Pulmonary artery endothelial cell (primary cell): ENCODE measurements around the gene RERE. TPM values are rescaled to one million over a fixed set of nuclear protein-coding genes. Genes with fewer than 3 reads are reported as not detected.

Experiments used
- DNase-seq: peaks from one replicate; pipeline ENCODE4 v3.0.0-alpha.2; 2011; ENCODE audit warnings: low read depth, low spot score
- total RNA-seq: library from RNA; depleted of rRNA; stranded (reverse); fragments of >200 nt; gene quantifications from 2 replicates; pipeline ENCODE4 v1.2.3, GENCODE V29; 2014

Gene RERE
- total RNA-seq, 1 donor from 2014 or later: 60.7 TPM

DNA sequence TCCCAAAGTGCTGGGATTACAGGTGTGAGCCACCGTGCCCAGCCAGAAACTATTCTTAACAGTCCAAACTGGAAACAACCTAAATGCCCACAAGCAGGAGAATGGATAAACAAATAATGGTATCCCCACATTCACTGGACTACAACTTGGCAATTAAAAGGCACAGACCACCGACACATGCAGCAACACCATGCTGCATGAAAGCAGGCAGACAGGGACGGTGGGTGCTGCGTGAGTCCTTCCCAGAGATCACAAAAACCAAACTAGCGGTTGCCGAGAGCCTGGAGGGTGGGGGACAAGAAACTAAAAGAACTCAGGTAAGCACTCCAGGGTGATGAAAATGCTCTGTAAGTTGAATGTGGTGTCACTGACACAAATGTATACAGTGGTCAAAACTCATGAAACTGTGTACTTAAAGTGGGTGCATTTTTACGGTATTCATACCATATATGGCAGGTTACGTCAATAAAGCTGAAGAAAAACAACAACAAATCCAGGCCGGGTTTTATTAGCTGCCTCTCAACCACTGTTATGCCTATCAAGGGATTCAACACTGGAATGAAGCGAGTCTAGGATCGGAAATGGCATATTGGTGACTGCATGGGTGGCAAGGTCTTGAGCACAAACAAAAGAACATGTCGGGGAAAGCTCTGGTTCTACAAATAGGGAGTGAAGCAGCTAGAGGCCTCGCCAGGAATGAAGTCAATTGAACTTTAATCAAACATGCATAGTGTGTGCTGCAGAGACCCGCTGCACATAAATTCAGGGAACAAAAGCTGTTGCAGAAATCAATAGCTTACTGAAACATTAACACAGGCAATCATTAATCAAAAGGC, 447.2 kb downstream of the RERE start:
- DNase-seq: no peak

DNA sequence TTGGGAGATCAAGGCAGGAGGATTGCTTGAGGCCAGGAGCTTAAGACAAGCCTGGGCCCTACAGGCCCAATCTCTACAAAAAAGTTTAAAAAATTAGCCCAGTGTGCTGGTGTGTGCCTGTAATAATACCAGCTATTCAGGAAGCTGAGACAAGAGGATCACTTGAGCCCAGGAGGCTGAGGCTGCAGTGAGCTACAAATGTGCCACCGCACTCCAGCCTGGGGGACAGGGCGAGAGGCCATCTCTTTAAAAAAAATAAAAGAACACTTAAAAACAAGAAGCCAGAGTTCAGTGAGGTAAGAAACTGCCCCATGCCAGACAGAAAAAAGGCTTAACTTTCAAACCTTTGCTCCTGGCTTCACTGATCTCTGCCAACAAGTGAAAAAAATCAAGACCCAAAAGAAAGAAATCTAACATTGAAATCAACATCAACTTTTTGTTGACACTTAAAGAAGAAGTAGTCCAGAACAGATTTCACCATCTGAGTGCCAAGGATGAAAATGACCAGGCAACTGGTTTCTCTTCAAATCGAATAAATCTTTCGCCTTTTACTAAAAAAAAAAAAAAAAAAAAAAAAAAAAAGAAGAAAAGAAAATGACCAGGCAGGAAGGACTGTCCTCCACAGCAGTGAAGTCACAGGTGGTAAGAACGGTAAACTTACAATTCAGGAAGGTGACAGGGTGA, 448.3 kb downstream of the RERE start:
- no peak for DNase-seq

DNA sequence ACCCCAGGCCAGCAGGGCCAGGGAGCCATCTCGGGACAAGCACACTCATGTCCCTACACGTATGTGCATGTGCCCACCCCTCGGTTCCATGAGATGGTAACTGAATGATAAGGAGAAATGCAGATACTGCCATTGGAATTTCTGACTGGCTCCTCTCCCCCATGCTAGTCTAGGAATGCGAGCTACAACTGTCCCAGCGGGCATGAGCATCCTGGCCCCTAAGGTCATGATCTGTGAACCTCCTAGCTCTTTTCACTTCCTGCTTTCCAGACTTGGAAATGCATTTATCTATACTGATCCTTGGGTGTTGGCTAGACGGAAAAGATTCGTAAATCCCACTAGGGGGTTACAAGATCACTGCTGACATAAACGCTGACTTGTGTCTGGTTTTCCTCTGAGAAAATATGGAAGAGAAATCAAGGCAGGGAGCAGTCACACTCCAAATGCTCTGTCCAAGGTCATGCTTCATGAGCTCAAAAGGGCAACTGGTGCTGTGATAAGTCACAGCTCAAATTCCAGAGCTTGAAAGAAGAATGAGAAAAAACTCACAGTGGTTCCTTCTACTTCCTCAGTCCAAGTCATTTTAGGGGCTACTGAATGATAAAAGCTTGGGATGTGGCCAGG, 449.8 kb downstream of the RERE start:
- DNase-seq: no peak

DNA sequence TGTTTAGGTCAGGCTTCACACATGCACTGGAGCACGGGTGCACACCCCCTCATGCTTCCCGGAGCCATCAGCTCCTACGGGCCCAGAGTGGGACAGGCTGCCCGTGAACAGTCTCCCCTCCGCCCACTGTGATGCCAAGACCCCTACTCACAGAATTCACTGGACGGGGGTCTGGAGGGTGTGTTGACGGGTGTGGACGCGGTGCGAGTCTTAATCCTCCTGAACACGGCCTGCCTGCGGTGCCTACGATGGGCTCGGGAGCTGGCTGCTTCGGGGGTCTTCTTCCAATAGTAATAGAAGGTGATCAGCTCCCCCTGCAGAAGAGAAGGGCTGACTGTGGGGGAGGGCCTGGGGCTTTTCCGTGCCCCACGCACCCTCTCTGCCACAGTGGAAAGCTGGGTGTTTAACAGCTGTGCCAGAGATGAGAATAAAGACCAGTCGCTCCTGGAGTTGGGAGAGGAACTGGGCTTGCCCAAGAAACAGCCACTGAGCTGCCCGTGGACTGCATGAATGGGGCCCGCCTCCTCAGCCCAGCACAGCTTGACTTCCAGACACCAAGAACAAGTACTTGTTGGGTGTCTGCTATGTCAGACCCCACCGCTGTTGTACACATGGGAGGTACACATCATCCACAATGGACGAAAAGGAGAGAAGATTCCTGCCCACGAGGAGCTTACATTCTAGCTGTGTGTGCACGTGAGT, 451.6 kb downstream of the RERE start:
- DNase-seq: no peak

DNA sequence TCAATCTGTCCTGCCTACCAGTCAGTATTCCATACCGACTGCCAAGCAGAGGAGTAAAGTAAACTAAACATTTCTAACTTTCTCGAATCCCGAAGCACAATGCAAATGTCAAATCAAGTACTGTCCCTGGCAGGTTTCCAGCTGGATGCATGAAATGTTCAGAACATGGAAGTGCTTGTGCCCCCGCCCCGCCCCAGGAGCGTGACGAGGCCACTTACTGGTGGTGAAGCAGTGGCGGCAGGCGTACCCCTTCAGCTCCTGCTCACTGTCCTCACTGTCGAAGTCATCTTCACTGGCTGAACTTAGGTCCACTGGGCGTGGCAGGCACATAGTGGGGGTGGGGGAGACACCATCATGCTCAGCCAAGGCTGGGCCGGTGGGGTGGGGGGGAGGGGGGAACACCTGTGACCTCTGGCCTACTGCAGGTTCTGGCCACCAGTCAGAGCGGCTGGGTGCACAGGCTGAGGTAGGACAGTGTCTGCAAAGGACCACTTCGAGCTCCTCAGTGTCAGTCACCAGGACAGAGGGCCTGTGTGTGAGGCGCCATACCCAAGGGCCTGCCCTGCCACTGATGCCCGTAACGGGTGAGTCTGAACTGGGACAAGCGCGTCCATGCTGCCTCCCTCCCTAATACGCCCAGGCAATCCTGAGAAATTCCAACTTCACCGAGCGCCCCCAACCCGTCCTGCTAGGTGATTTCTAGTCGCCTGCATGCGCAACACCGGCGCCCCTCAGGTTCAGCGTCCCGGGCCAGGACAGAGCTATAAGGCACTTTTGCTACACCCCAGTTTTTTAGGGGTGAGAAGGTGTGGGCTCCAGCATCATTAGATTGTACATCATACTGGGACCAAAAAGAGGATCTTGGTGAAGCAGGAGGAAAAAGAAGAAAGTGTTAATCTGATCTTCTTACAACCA, 452.7 kb downstream of the RERE start:
- no peak for DNase-seq

DNA sequence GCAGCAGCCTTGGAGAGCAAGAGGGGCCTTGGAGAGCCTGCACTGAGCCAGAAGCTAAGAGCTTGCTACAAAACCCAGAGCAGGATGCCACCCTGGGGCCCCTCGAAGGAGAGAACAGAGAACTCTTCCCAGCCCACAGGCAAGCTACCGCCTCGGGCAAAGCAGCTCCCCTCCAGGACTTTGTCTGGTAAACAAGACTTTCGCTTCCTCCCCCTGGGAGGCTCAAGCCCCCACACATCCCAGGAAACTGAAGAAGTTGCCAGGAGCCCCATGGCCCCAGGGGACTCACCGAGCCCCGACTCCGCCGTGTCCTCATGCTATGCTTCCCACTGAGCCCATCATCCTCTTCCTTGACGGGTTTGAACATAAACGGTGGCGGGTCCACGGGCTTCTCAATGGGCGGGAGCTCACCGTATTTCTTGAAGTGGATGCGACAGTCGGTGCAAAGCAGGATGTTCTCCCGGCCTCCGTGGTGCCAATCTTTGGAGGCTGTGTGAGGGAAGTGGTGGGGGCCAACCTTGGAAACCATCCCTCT, 453.6 kb downstream of the RERE start:
- DNase-seq: no peak

DNA sequence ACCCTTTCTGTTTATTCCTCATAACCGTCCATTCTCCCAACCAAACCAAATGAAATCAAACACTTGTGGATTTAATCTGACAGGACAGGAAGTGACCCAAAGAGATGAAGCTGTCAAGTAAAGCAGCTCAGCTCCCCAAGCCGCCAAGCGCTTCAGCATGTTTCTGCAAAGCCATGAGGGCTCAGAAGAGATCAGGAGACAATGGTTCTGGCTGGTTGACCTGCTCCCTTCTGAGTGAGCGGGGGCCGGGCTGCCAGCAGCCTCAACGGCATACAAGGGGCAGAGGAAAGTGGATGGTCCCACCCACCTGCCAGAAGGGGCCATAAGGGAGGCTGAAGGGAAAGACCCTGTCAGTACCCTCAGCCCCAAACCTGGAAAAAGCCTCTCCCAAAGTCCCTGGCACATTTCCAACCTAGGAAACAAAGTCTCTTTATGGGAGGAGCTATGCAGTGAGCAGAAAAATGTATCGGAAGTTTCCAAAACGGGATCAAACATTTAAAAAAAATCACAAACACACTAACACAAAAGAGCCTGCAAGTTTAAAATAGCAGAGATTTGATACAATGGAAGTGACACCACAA, 454.2 kb downstream of the RERE start:
- DNase-seq: no peak

DNA sequence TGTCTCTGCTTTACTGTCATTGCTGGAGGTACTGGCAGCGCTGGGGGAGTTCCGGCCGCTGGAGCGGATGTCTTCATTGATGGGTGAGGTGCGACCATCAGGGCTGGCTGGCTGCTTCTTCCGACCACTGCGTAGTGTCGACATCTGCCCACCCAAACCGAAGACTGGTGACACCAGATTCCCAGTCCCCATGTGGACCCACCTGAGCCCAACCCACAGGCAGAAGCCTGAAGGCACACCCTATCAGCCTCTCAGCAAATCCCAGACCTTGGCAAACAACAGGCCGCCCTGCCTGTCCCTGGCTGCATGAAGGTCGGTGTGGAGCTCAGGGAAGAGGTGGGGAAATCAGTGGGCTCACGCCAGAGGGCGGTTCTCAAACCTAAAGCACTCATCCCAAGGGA, 454.7 kb downstream of the RERE start:
- no peak for DNase-seq

DNA sequence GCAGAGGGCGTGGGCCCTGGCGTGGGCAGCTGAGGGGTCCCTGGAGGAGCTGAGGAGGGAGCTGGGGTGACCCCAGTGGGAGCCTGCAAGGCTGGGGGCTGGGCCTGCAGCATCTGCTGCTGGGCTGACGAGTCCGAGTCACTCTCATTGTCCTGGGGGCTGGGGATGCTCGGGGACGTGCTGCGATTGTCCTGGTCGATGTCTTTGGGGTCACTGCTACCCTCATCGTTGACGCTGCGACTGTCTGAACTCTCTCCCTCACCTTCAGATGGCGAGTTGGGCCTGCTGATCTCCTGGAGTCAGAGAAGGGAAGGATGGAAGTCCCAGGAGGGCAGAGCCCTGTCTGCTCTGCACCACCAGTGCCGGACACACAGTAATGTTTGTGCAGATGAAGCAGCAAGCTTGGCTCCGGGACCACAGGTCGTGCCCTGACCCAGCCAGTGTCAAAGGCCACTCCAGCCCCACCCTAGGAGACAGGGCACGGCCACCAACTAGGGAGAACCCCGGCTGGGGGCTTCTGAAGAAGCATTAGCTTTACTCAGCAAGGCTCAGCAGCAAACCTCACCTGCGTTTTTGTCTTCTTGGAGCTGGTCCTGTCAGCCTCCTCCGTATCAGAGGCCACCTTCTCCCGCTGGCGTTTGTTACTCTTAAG, 456.1 kb downstream of the RERE start:
- DNase-seq: no peak

DNA sequence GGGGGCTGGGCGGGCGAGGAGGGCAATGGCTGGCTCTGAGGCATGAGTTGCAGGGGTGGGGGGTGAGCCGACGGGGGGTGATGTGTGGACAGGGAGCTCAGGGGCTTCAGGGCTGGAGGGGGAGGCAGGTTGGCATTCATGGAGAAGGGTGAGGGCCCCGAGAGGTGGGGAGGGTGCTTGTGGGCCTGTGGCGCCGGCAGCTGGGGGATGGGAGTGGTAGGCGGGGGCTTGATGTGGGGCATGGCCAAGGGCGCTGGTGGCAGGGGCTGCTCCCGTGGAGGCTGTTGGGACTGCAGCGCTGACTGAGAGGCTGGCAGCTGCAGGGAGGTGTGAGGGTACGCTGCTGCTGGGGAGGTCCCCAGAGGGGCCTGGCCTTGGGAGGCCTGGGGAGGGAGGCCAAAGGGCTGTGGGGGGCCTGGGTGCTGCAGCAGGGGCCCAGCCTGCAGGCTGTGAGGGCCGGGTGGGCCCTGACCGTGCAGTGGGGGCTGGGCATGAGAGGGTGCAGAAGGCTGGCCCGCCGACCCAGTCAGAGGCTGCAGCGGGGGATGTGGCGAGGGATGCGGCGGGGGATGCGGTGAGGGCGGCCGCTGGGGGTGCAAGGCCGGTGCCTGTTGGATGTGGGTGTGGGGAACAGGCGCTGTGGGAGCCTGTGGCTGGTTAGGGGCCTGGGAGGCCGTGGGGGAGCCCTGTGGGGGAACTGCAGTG, 456.8 kb downstream of the RERE start:
- DNase-seq: no peak

DNA sequence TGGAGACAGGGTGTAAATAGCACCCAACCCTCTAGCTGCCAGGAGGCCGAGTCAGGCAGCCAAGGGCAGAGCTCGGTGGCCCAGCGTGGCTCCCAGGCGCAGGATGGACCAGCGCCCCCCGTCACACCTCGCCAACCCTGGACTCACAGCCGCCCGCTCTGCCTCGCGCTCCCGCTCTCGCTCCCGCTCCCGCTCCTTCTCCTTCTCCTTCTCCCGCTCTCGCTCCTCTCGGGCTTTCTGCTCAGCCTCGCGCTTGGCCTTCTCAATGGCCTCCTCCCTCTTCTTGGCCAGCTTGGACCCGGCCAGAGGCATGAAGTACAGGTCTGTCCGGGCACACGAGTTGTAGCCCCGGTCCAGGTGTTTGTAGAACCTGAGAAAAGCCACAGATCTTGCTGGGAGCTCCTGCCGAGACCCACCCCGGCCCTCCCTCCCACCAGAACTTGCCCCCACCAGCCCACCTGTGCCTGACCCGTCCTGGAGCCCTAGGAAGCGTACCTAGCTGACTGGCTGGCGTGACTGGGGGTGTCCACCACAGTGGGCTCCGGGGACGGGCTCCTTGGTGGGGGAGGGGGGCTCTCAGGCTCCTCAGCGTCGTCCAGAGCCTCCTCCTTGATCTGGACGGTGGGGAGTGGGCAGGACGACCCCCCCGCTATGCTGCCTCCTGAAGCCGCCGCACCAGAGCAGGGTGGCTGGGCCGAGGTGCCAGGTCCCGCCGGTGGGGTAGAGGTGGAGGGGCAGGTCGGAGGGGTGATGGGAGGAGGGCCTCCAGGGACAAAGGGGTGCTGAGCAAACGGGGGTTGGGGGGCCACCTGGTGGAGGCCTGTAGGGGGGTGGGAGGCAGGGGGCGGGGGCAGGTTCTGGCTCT, 457.6 kb downstream of the RERE start:
- DNase-seq: no peak

DNA sequence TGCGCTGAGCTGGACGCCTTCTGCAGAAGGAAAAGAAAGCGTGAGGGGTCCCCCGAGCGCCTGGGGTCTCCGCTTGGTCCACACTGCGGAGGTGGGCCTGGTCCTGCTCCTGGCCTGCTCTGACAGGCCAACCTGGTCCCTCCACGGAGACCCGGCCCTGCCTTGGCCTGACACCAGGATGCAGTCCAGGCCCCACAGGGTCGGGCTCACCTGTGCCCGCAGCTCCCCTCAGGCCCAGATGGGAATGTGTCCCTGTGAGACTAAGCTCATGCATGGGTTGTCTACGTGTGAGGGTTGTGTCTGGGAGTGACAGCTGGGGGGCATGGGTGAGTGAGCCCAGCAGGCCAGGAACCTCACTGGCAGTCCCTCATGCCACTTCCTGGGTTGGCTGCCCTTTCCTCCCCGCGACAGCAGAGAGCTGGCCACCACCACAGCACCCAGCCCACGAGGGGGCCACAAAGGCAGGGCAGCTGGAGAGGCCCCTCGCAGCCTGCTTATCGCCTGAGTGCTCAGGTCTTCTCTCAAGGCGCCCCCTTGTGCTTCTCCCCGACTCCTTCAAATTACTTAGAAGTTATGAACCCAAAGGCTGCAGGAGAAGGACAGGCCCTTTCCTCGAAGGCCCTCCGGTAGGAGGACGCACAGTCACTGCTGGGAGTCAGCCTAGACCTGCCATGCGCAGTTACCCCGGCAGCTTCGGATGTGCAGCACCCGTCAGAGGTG, 458.4 kb downstream of the RERE start:
- DNase-seq: no peak

DNA sequence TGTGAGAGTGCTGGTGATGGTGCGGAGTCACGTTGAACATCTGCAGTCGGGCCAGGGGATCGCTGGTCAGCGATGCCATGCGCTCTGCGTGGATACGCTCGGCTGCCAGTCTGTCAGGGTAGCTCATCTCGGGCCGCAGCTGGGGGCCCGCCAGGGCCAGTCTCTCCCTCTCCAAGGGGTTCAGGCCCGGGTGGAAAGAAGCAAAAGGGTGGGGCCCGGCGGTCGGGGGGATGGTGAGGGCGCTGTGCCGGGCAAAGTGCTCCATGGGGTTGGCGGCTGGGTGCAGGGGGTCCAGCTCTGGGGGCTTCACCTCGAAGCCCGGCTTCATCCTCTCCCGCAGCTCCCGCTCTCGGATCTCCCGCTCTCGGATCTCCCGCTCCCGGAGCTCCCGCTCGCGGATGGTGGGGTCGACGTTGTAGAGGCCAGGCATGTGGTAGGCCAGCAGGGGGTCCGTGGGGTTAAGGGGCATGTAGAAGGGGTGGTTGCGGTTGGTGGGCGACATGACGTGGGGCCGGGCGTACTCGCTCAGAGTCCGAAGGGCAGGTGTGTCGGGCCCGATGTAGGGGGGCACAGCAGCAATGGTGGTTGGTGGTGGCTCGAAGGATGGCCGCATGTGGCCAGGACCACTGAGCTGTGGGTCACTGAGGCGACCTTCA, 459.1 kb downstream of the RERE start:
- no peak for DNase-seq

DNA sequence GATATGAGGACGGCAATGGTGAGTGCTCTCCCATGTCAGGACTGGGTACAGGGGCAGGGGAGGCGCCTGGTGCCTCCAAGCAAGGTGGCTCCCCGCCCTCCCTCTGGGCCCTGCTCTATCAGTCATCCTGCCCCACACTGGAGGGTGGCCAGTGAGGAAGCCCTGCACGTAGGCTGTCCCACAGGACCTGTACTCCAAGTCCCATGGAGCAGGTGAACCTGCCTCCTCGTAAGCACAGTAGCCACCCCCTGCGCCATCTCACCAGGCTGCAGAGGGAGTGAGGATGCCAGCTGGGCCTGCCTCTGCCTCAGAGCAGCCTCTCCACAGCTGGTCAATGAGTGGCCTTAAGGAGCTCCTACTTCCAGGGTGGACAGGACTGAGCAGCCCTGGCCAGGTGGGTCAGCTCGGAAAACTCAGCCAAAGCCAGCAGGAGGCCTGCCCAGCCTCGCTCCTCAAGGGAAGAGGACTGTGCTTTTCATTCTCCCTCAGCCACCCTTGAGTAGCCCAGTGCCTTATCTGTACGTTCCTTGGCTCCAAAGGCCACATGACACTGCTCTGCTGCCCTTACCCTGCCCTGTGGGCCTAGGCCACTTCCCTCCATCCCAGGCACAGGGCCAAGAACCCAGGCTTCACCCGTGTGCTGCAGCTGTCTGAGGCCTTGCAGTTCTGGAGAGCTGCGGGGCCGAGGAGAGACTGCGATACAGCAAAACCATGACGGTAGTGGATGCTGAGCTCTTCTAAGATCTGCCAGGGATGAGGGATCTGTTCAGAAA, 459.9 kb downstream of the RERE start:
- no peak for DNase-seq

DNA sequence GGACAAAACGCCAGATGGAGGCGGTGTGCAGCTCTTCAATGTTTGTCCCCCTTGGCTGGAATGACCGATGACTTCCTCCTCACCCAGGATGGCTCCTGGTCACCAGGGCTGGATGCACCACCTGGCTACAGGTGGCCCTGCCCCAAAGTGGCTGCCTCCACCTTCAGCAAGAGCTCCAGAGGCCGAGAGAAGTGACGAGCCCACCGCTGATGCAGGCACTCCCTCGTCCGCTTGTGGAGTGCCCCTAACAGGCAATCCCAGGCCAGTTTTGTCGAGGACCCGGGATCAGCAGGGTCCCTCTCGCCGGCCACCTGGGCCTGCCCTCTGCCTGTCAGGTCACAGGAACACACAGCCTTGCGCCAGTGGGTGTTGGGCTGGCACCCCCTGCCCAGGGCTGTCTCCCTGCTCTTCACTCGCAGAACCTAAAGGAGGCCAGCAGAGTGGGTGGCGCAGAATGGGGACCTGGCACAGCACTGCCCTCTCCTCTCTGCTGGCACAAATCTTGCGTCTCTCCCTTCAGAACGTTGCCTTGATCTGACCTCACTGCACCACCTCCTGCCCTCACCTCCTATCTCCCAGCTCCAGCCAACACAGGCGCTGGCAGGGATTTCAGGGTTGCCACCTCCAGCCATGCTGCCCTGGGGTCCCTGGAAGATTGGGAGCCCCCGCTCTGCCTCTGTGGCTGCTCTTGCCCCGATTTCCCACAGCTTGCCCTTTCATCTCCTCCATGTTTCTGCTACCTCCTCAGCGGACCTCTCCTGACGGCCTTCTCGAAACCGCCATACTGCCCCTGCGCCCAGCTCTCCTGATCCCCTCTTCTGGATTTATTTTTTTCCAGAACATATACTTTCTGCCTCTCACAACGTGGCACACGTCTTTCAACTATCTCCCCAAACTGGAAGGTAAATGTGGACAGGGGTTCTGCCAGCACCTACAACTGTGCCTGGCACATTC, 460.9 kb downstream of the RERE start:
- DNase-seq: no peak
